Astrocyte of the spinal cord (primary cell): Measurements from ENCODE around the gene HRH4.
A peak's percentile ranks its signal among the peaks of the same experiment; 100 is the strongest.

Source experiments
- DNase-seq: peaks from one replicate; pipeline ENCODE4 v3.0.0; 2011; ENCODE audit warnings: low read depth, low spot score
- H3K4me3 ChIP-seq: 2 replicates; pipeline ENCODE4 v1.5.1; 2011; ENCODE audit warnings: low read depth, mild to moderate bottlenecking, low read length, moderate library complexity
- CTCF ChIP-seq: IDR thresholded peaks from 2 replicates; pipeline ENCODE4 v1.5.1; 2012; ENCODE audit warnings: low read depth, mild to moderate bottlenecking, low read length, inconsistent platforms
- in situ Hi-C: cut with HindIII; loops from 2 replicates; pipeline ENCODE4 v1.10.0; 2017; ENCODE audit warnings: low sequenced_read_pairs

HRH4 gene

GRCh38 chr18:24426398-24427294 lies 33.8 kb upstream of the HRH4 start, which contains the start of gene IMPACT:
TSS of gene IMPACT (plus strand) at chr18:24426670. CDS start at chr18:24426757, 87 bp downstream.
- TF ChIP-seq CTCF: no peak
- DNase-seq: peak; percentile 78
- H3K4me3 ChIP-seq: peak within 1 kb of the TSS; percentile 52
- in situ Hi-C loops: no loop called here

- no peak for TF ChIP-seq CTCF
- peak overlapping the region; percentile 52 for H3K4me3 ChIP-seq
- in situ Hi-C loops: no loop called here
- DNase-seq: peak; percentile 7
Measured at GRCh38 chr18:24427484-24427883, 33.0 kb upstream of the HRH4 start.

- in situ Hi-C loops: no loop called here
- DNase-seq: no peak
- H3K4me3 ChIP-seq: no peak overlapping the region
- TF ChIP-seq CTCF: peak; percentile 6
Measured at GRCh38 chr18:24428709-24429108, 31.7 kb upstream of the HRH4 start.

GRCh38 chr18:24429188-24429587 lies 31.2 kb upstream of the HRH4 start:
- no peak for TF ChIP-seq CTCF
- DNase-seq: no peak
- in situ Hi-C loops: no loop called here
- no peak overlapping the region for H3K4me3 ChIP-seq

- H3K4me3 ChIP-seq: no peak overlapping the region
- TF ChIP-seq CTCF: no peak
- in situ Hi-C loops: no loop called here
- DNase-seq: no peak
Measured at GRCh38 chr18:24432618-24433017, 27.8 kb upstream of the HRH4 start.

GRCh38 chr18:24436939-24437338 lies 23.5 kb upstream of the HRH4 start:
- no peak for DNase-seq
- in situ Hi-C loops: no loop called here
- no peak for TF ChIP-seq CTCF
- no peak overlapping the region for H3K4me3 ChIP-seq
